HG03135 (cell line): ENCODE data around the gene SAP25.
A peak's percentile ranks its signal among the peaks of the same experiment; 100 is the strongest.
"Not testable (repeated sequence)": the region's sequence is repeated elsewhere in the genome, so short reads cannot be mapped to it uniquely, and the experiment has no call there.

Source experiments
- ATAC-seq: cut with Tn5 transposase; IDR thresholded peaks from one replicate; pipeline ENCODE4 v1.9.1; 2021; ENCODE audit warnings: mild to moderate bottlenecking, moderate library complexity; ENCODE audit not compliant: unreplicated experiment

The SAP25 gene

DNA sequence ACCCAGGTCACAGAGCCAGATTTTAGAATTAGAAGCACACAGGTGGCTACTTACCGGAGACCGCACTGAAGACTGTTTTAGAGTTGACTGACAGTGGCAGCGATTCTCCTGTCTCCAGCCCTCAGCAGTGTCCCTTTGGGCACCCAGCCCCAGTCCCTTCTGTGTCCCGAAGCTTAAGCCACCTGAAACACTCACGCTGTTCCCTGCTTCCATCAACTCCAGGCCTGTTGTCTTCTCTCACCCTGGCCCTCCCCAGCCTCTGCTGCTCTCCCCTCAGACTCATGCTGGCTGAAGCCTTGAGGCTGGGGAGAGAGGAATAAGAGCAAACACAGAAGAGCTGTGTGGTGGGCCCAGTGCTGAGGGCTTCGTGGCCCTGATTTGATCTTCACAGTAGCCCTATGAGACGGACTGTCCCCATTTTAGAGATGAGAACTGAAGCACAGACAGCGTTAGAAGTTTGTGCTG is 10.6 kb downstream of the SAP25 start:
- no peak for ATAC-seq

GRCh38 chr7:100562195-100563099 is 11.3 kb downstream of the SAP25 start:
- ATAC-seq = no peak

GRCh38 chr7:100561491-100562194 is 12.1 kb downstream of the SAP25 start:
- no peak for ATAC-seq

- no peak for ATAC-seq
These were observed 14.6 kb downstream of the SAP25 start for GRCh38 chr7:100559127-100559526.

GRCh38 chr7:100556541-100556940 is 17.2 kb downstream of the SAP25 start:
- no peak for ATAC-seq

- ATAC-seq = no peak
These were observed 18.0 kb downstream of the SAP25 start for GRCh38 chr7:100555701-100556100.

GRCh38 chr7:100553032-100553431 is 20.7 kb downstream of the SAP25 start:
- ATAC-seq = no peak

DNA sequence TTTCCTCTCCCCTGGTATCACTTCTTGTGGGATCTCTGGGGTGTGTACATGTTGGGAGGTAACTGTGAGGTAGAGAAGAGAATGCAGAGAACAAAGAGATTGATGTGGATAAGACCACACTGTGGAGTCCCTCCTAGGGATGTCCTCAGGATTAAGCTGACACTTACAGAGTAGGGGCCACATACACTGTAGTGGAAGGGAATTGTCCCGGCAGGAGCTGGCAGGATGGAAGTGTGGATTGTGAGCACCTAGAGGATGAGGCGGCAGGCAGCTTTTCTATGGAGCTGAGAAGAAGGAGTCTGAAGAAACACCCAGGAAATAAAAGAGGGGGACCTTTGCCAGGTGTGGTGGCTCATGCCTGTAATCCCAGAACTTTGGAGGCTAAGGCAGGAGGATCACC is 21.2 kb downstream of the SAP25 start:
- ATAC-seq = no peak

GRCh38 chr7:100548446-100548845 is 25.3 kb downstream of the SAP25 start:
- not testable (repeated sequence) for ATAC-seq

- ATAC-seq = no peak
These were observed 25.8 kb downstream of the SAP25 start for GRCh38 chr7:100547872-100548271.

DNA sequence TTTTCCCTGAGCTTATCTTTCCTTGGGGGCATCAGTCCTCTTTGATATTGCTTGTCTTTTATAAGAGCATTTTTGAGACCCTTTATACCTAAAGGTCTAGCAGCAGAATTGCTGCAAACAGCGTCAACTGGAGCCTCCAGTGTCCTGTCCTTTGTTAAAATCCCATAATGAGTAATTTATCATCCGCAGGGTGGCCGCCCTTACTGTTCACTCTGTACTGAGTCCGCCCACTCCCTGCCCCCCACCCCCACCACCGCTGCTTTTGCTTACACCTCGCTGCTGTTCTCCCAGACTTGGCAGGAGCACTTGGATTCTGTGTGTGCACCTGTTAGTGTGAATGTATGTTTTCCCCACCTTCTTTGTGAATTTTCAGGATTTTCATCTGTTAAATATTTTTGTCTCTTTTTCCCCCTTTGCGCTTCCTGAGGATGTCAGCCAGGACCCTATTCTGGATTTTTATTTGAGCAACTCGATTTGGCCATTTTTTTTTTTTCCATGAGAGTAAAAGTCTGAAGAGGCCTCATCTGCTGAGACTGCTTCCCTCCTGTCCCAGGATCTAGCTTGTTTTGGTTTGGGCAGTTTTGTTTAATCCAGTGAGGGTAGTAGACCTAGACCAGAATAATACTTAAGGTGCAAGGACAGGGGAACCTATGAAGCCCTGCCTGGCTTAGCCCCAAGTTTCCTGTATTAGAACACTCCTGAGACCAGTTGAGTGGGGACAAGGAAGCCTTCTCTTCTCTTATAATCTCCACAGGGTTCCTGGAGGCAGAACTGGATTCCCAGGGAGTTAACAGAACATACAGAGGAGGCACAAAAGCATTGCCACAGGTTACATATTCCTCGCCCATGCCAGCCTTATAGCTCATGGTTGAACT is 26.5 kb downstream of the SAP25 start:
- ATAC-seq = no peak

DNA sequence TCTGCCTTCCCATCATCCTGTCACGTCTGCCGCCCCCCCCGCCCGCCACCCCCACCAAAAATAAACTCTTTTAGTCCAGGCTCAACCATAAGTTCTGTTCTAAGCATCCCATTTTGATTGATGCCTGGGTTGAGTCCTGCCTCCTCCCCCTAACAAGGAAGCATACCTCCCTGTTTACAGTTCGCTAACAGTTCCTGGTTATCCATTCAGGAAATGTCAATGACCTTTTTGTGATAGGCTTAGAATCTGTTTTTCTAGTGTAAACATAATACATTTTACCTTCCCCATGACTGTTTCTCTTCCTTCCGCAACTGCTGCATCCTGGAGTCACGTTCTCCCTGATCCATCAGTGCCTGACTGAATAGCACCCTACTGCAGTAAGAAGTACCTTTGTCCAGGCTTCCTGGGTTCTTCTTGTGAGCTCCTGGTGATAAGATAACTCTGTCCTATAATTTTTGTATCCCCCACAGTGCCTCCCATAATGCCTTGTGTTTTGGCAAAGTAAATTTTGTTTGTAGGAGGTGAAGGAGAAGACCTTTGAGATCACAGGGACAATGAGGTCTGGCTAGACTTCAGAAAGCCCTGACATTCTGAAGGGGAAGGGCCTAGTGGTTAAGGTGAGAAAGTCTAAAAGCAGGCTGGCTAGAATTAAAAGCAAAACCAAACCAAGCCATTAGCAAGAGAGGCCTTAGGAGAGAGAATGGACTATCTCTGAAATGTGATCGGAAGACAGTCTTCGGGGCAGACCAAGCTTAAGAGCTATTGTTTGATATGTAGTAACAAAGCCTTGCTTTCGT is 27.4 kb downstream of the SAP25 start:
- ATAC-seq = peak; percentile 44

- peak; percentile 47 for ATAC-seq
These were observed 28.2 kb downstream of the SAP25 start for GRCh38 chr7:100545360-100546128.

- no peak for ATAC-seq
These were observed 28.7 kb downstream of the SAP25 start for GRCh38 chr7:100544967-100545359.

DNA sequence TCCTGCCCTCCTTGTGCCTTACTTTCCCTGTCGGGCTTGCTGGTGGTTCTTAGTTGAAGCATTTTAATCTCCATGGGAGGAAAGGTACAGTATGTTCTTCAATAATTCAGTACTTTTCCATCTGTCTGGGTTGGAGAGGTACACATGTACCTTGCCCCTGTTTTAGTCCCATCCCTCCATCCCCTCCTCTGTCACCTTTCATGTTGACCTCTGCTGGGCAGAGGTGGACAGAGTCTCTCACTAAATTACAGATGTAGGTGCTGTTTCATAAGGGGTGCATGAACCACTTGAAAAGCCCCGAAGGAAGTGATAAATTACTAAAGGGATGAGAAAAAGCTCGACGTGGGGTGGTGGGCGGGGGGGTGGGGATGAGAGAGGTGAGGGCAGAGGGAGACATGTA is 29.3 kb downstream of the SAP25 start:
- ATAC-seq = no peak

- ATAC-seq = no peak
These were observed 30.1 kb downstream of the SAP25 start for GRCh38 chr7:100543586-100543985.

DNA sequence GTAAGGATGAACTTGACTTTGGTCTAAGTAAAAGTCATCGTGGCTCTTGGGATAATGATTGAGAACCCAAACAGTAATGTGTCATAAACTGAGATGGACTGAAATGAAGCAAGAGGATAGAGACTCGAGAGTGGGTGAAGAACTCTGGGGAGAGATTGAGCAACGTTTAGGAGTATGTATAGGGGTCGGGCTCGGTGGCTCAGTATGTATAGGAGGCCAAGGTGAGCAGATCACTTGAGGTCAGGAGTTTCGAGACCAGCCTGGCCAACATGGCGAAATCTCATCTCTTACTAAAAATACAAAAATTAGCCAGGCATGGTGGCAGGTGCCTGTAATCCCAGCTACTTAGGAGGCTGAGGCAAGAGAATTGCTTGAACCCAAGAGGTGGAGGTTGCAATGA is 32.4 kb downstream of the SAP25 start:
- ATAC-seq = not testable (repeated sequence)

DNA sequence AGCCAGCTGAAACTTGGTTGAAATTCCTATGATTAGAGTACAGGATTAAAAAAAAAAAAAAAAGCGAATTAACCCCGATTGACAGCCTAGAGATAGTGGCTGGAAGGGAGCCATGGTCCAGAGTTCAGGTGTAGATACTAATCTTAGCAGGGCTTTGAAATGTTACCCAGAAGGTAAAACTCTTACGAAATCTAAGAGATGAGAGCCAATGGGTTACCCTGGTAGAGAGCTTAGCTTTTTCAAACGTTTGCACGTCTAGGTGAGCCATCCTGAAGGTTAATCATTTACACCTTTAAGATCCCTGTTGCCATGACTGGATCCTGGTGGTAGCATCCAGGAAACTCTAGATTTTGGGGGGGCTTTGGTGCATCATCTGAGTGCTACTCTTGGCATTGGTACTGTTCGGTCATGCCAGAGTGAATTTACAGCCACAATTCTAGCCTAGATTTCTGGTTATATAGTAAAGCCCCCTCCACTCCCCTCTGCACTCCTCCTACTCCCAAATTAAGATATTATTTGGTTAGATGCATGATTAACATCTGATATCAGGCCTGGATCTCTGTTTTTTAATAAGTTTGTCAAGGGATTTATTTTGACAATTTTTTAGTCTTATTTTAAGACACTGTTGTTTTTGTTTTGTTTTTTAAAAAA is 33.5 kb downstream of the SAP25 start:
- ATAC-seq = no peak

DNA sequence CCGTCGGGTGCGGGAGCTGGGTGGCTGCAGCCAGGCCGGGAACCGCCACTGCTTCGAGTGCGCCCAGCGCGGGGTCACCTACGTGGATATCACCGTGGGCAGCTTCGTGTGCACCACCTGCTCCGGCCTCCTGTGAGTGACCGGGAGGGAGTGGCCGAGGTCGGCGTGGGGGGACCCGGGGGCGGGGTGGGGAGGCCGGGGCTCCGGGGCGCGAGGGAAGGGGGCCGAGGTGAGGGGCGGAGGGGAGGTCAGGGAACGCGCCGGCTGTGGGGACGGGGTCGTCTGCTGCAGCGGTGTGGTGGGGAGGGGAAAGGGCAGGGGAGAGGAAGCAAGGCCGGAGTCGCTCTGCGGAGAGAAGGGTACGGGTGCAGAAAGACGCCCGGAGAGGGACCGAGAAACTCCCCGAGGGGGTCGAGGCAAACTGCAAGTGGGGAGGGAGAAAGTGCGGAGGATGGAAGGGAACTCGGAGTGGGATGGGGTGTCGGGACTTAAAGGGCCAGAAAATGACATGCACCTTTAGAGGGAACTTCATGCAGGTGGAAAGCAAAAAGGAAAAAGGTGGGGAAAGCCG is 34.2 kb downstream of the SAP25 start:
- no peak for ATAC-seq
